ENCODE results near the gene MPPED1. TPM values are rescaled to one million over a fixed set of nuclear protein-coding genes. Genes with fewer than 3 reads are reported as not detected.

The MPPED1 gene
- total and polyA plus RNA-seq, 2 donors (not counting 1 experiment from before 2014, with no cell fraction given), result not detected

DNA sequence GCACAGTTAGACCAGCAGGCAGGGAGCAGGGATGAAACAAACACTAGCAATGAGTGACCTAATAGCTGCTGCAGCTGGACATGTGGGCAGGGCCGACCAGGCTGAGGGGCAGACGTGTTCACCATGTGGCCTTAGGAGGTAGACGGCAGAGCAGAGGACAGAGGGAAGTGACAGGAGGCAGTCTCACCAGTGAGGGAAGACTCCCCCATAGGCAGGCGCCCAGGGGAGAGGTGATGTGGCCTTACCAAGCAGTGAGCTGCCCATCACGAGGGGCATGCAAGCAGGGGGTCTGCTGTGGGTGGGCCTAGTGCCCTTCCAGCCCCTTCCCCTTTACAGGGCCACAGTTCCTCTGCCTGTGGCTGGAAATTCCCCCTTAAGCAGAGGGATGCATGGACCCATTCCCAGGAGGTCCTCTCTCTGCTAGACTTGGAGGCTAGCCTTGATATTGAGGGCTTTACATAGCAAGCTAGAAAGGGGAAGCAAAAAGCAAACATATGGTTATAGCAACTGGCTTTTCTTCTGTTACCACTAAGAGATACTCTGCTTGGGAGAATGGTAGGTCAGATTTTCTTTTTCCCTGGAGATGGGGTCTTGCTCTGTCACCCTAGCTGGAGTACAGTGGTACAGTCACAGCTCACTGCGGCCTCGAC, 67.6 kb downstream of the MPPED1 start:
- H3K27ac ChIP-seq (ENCODE audit: insufficient read depth, low read length), result no peak overlapping the region
- no peaks in the 10 kb centered on the region for H4K20me1 ChIP-seq (ENCODE audit: control insufficient read depth, extremely low read depth, insufficient read depth, low read length)
- H3K4me2 ChIP-seq (ENCODE audit: extremely low read depth, insufficient read depth, low read length), result no peak overlapping the region
- no peaks in the 10 kb centered on the region for H3K27me3 ChIP-seq (ENCODE audit: control insufficient read depth, insufficient read depth, low read length)
- H3K4me3 ChIP-seq (replicated peaks in 1 of 4; ENCODE audit: control extremely low read depth in 1 of 4, insufficient read depth in 1 of 4, low read depth in 3 of 4, low read length in 4 of 4), result no peak overlapping the region
- no peak overlapping the region for H3K9ac ChIP-seq (ENCODE audit: insufficient read depth, low read length)
- no peak for DNase-seq (ENCODE audit: low read depth in 2 of 2)
- TF ChIP-seq EZH2 (IDR thresholded peaks at IDR 0.05; ENCODE audit: low read length, missing control alignments), result no peak
- TF ChIP-seq, protein P1, sequence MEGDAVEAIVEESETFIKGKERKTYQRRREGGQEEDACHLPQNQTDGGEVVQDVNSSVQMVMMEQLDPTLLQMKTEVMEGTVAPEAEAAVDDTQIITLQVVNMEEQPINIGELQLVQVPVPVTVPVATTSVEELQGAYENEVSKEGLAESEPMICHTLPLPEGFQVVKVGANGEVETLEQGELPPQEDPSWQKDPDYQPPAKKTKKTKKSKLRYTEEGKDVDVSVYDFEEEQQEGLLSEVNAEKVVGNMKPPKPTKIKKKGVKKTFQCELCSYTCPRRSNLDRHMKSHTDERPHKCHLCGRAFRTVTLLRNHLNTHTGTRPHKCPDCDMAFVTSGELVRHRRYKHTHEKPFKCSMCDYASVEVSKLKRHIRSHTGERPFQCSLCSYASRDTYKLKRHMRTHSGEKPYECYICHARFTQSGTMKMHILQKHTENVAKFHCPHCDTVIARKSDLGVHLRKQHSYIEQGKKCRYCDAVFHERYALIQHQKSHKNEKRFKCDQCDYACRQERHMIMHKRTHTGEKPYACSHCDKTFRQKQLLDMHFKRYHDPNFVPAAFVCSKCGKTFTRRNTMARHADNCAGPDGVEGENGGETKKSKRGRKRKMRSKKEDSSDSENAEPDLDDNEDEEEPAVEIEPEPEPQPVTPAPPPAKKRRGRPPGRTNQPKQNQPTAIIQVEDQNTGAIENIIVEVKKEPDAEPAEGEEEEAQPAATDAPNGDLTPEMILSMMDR (conservative IDR thresholded peaks at IDR 0.05 in 1 of 2, IDR thresholded peaks at IDR 0.05 in 1 of 2; ENCODE audit: low read depth in 1 of 2, low read length in 2 of 2), result no peak
- no peak overlapping the region for H2AFZ ChIP-seq (ENCODE audit: low read length)
- no peaks in the 10 kb centered on the region for H3K4me1 ChIP-seq (ENCODE audit: control insufficient read depth, extremely low read depth, insufficient read depth, low read length)
- no peaks in the 10 kb centered on the region for H3K9me3 ChIP-seq (ENCODE audit: control insufficient read depth, insufficient read depth, low read depth, low read length)
- H3K36me3 ChIP-seq (ENCODE audit: control insufficient read depth, insufficient read depth, low read length), result no peaks in the 10 kb centered on the region
- no peaks in the 10 kb centered on the region for H3K79me2 ChIP-seq (ENCODE audit: control insufficient read depth, insufficient read depth, low read length)

DNA sequence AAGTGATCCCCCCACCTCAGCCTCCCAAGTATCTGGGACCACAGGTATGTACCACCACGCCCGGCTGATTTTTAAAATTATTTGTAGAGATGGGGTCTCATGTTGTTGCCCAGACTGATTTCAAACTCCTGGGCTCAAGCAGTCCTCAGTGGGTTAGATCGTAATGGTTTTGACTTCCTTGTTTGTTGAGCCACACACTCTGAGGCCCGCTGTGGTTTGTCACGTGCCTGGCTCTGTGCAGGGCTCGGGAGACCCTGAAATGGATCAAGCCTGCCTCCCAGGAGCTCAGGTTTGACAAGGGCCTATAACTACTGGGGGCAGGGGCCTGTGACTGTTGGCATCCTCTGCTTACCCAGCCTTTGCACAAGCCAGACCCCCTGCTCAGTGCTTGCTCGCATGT, 68.1 kb downstream of the MPPED1 start:
- Histone ChIP-seq H3K9me3 (ENCODE audit: control insufficient read depth, insufficient read depth, low read depth, low read length) (no peaks in the 10 kb centered on the region), H2AFZ (ENCODE audit: low read length) (no peak overlapping the region), H3K27me3 (ENCODE audit: control insufficient read depth, insufficient read depth, low read length) (no peaks in the 10 kb centered on the region), H3K4me1 (ENCODE audit: control insufficient read depth, extremely low read depth, insufficient read depth, low read length) (no peaks in the 10 kb centered on the region), H3K79me2 (ENCODE audit: control insufficient read depth, insufficient read depth, low read length) (no peaks in the 10 kb centered on the region), H4K20me1 (ENCODE audit: control insufficient read depth, extremely low read depth, insufficient read depth, low read length) (no peaks in the 10 kb centered on the region), H3K27ac (ENCODE audit: insufficient read depth, low read length) (no peak overlapping the region), H3K4me2 (ENCODE audit: extremely low read depth, insufficient read depth, low read length) (no peak overlapping the region), H3K4me3 (replicated peaks in 1 of 4; ENCODE audit: control extremely low read depth in 1 of 4, insufficient read depth in 1 of 4, low read depth in 3 of 4, low read length in 4 of 4) (no peak overlapping the region), H3K36me3 (ENCODE audit: control insufficient read depth, insufficient read depth, low read length) (no peaks in the 10 kb centered on the region), H3K9ac (ENCODE audit: insufficient read depth, low read length) (no peak overlapping the region)
- no peak for DNase-seq (ENCODE audit: low read depth in 2 of 2)
- TF ChIP-seq, protein P1 (conservative IDR thresholded peaks at IDR 0.05 in 1 of 2, IDR thresholded peaks at IDR 0.05 in 1 of 2; ENCODE audit: low read depth in 1 of 2, low read length in 2 of 2), result no peak
- no peak for TF ChIP-seq EZH2 (IDR thresholded peaks at IDR 0.05; ENCODE audit: low read length, missing control alignments)

- Histone ChIP-seq H3K27ac (ENCODE audit: insufficient read depth, low read length) (no peak overlapping the region), H3K27me3 (ENCODE audit: control insufficient read depth, insufficient read depth, low read length) (no peaks in the 10 kb centered on the region), H3K79me2 (ENCODE audit: control insufficient read depth, insufficient read depth, low read length) (no peaks in the 10 kb centered on the region), H3K4me2 (ENCODE audit: extremely low read depth, insufficient read depth, low read length) (no peak overlapping the region), H4K20me1 (ENCODE audit: control insufficient read depth, extremely low read depth, insufficient read depth, low read length) (no peaks in the 10 kb centered on the region), H3K9ac (ENCODE audit: insufficient read depth, low read length) (no peak overlapping the region), H3K9me3 (ENCODE audit: control insufficient read depth, insufficient read depth, low read depth, low read length) (no peaks in the 10 kb centered on the region), H2AFZ (ENCODE audit: low read length) (no peak overlapping the region), H3K4me1 (ENCODE audit: control insufficient read depth, extremely low read depth, insufficient read depth, low read length) (no peaks in the 10 kb centered on the region), H3K36me3 (ENCODE audit: control insufficient read depth, insufficient read depth, low read length) (no peaks in the 10 kb centered on the region), H3K4me3 (replicated peaks in 1 of 4; ENCODE audit: control extremely low read depth in 1 of 4, insufficient read depth in 1 of 4, low read depth in 3 of 4, low read length in 4 of 4) (no peak overlapping the region)
- no peak for DNase-seq (ENCODE audit: low read depth in 2 of 2)
- TF ChIP-seq, protein P1 (conservative IDR thresholded peaks at IDR 0.05 in 1 of 2, IDR thresholded peaks at IDR 0.05 in 1 of 2; ENCODE audit: low read depth in 1 of 2, low read length in 2 of 2), result no peak
- TF ChIP-seq EZH2 (IDR thresholded peaks at IDR 0.05; ENCODE audit: low read length, missing control alignments), result no peak
These were observed 69.9 kb downstream of the MPPED1 start for GRCh38 chr22:43481568-43482317.
